ENCODE data around the gene NGEF.

Gene NGEF

GRCh38 chr2:232960862-232961261 is 52.2 kb downstream of the NGEF start:
- DNase-seq, result no peak

- DNase-seq, result no peak
Measured at GRCh38 chr2:232959139-232959538, 53.9 kb downstream of the NGEF start.

GRCh38 chr2:232957657-232958090 is 55.4 kb downstream of the NGEF start:
- DNase-seq, result no peak

DNA sequence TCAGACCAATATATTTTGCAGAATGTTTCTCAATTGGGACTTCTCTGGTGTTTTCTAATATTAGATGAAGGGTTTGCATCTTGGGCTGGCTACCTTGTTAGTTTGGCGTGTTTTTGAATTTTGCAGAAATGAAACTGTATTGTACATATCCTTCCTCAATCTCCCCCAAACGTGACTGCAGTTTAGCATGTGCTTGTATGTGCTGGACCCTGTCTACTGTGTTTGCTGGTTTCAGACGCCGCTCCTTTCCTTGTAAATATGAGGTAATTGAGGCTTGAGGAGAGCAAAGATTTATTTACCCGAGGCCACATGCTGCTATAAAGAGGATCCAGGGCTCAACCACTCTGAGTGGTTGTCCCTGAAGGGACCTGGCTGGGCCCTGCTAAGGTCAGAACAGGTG is 57.2 kb downstream of the NGEF start:
- no peak for DNase-seq

- DNase-seq, result no peak
Measured at GRCh38 chr2:232954691-232955090, 58.4 kb downstream of the NGEF start.

GRCh38 chr2:232951891-232952290 is 61.2 kb downstream of the NGEF start:
- no peak for DNase-seq

- no peak for DNase-seq
Measured at GRCh38 chr2:232951181-232951580, 61.9 kb downstream of the NGEF start.

DNA sequence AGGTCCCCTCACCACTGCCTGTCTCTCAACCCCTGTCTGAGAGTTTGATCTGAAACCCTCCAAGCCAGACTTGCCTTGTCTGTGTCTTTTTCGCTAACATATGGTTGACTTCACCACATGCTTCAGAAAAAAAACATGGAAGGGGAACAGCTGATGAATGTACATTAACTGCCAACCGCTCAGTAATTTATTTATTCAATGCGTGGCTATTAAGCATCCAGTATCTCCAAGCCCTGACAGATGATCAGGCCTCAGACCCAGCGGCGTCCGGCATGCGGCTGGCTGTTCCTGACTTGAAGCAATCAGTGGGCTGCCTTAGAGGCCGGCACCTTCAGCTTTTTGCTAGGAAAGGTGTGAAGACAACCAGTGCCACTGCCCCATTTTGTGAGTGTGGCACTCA is 62.3 kb downstream of the NGEF start:
- DNase-seq, result no peak

- no peak for DNase-seq
Measured at GRCh38 chr2:232949016-232949415, 64.0 kb downstream of the NGEF start.

DNA sequence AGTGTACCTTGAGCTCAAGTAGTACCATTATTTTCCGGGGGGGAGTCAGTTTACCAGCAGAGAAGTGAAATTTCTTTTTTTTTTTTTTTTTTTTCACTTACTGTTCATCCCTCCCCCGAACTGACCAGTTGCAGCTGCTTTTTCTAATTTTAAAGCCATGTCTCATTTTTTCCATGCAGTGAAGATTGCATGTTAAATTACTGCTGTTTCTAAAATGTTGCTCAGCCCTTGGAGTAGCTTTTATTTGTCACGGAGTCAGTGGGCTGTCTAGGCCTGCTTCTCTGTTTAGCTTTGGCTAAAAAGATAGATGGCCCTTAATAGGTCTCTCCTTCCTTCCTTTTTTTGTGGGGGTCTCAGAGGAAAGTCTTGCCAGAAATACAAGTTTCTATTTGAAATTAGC is 70.2 kb downstream of the NGEF start:
- DNase-seq, result no peak

DNA sequence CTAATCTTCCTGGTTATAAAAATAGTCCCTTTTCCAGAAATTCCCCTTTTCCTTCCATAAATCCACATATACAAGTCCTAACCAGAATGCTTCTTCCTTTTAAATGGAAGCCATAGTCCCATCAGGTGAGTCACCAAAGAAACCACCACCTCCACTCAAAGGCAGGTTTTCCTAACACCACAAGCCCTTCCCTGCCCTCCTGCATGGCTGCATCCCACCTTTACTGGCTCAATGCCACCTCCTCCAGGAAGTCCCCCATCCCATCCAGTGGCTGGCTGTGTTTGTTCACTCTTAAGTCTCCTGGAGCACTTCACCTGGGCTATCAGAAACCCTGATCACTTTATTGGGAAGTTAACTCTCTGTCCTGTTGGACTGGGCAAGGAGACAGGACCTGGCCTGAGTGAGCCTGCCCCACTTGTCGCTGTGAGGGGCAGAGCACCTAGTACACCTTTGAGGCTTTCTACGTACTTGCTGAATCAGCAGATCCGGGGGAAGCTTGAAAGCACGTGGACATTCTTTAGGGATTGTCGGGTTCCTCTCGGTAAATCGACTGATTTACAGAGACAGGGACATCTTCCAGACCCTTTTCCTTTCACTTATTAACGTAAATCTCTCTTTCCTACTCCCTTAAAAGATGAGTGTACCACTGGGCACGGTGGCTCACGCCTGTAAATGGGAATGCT is 71.0 kb downstream of the NGEF start:
- no peak for DNase-seq

DNA sequence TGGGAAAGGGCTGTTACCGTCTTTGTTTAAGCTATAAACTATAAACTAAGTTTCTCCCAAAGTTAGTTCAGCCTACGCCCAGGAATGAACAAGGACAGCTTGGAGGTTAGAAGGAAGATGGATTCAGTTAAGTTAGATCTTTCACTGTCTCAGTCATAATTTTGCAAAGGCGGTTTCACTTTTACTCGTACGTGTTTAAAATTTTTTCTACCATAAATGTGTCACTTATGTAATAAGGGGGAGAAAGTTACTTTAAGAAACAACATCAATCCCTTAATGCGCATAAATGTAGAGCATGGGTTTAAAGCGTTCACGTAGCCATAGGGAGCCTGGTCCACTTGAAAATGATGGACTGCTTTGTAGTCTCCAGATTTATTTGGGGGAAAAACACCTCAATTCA is 71.7 kb downstream of the NGEF start:
- no peak for DNase-seq

DNA sequence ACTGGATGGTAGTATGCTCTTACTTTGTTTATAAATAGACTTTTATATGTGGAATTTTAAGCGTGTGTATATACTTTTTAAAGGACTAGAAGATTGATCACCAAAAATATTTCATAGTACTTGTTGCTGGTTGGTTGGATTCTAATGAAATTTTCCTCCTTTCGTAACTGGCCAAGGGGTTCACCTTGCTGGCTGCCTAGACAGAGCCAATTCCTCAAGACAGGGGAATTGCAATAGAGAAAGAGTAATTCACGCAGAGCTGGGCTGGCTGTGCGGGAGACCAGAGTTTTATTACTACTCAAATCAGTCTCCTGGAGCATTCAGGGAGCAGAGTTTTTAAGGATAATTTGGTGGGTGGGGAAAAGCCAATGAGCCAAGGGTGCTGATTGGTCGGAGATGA is 72.3 kb downstream of the NGEF start:
- no peak for DNase-seq

GRCh38 chr2:232937278-232937906 is 75.7 kb downstream of the NGEF start:
- no peak for DNase-seq

DNA sequence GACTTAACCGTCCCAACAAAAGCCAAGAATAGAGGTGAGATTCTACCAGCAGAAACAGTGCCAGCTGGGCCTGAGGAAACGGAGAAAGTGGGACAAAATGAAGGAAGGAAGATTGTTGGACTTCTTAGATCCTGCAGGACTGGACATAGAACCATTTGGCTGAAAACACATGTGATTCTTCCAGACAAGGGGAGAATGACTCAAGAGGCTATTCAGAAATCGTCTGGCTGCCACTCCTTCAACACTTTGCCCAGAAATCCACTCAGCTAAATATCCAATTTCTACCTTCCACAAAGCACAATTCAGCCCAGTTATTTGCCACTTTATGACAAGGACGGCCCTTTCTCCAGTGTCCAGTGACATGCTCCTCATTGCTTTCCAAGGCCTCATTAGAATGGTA is 81.4 kb downstream of the NGEF start:
- no peak for DNase-seq

- DNase-seq, result no peak
Measured at GRCh38 chr2:232930059-232930400, 83.0 kb downstream of the NGEF start.

GRCh38 chr2:232929303-232930058 is 83.6 kb downstream of the NGEF start:
- DNase-seq, result no peak

DNA sequence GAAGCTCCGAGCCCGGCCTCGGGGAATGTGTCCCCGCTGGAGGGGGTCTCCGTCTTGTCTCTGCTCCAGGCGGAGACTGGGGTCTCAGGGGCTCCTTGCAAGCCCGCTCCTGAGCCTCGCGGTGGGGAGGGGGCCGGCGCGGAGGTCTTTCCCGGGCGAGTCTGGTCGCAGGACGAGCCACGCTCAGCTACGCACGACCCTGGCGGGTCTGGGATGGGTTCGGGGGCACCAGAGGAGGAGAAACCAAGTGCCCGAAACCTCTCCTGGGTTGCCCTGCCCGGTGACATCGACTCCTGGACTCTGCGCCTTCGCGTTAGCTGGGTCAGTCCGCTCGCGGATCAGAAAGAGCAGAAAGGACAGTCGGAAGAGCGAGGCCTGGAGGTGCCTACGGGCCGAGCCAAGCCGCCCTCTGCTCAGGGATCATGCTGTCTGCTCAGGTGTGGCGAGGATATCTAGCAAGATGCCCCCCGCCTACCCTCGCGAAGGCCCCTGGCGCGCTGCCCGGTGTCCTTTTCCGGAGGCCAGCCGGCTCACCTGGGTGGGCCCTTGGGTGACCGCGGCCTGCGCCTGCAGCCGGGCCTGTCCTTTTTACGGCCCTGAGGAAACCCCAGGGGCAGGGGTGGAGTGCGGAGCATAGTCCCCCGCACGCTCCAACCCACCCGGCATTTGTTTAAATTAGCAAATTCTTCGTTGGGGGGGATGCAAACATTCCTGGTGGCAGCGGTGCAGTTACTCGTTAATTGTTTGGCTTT is 84.3 kb downstream of the NGEF start:
- DNase-seq, result no peak

GRCh38 chr2:232927793-232928550 is 85.1 kb downstream of the NGEF start:
- DNase-seq, result no peak

GRCh38 chr2:232927032-232927792 is 85.8 kb downstream of the NGEF start:
- no peak for DNase-seq

DNA sequence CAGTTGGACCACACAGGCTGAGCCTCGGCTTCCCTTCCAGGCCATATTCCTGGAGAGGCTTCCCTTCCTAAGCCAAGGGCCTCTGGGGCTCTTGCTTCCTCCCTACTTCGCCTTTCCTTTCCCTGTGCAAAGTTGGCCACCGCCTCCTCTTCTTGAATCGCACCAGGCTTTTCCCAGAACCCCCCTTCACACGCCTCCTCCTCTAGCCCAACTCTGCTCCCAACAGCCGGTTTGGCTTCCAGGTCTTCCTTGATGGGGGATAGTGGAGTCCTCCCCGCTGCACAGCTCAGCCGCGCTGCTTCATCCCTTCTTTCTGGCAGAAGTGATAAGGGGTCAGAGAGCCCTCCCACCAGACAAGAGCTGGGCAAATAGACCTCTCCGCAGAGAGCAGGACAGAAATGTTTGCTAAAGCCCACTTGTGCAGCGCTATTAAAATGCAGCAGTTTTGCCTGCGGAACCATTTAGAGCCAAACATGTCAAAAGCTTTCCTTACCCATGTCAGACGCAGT is 86.6 kb downstream of the NGEF start:
- no peak for DNase-seq

- DNase-seq, result no peak
Measured at GRCh38 chr2:232925821-232926156, 87.3 kb downstream of the NGEF start.

Data from T-helper 9 cell (primary cell).